T-helper 22 cell (primary cell): Measurements from ENCODE around the gene CCDC169.

Experiments used
- DNase-seq: peaks from one replicate; pipeline ENCODE4 v3.0.0-alpha.2; 2020; ENCODE audit warnings: low read depth

The CCDC169 gene

DNA sequence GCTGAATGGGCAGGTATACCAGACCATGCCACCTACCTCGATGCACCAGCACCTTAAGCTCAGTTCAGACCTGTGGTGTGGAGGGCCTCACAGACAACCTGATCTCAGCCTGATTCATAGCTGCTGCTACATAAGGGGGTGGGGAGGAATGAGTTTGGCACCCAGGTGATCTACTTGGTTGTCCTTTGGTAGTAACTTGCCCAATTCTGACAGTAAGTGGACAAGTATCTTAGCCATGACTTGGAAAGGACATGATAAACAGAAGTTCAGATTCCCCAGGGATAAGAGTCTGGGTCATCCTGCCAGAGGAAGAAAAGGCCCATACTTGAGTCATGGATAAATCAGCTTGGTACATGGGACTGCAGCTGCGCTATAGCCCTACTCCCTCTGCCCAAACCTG is 54.9 kb downstream of the CCDC169 start:
- DNase-seq, result no peak

GRCh38 chr13:36231236-36231635 is 66.4 kb downstream of the CCDC169 start:
- DNase-seq, result no peak

GRCh38 chr13:36224730-36225129 is 72.9 kb downstream of the CCDC169 start:
- DNase-seq, result no peak

DNA sequence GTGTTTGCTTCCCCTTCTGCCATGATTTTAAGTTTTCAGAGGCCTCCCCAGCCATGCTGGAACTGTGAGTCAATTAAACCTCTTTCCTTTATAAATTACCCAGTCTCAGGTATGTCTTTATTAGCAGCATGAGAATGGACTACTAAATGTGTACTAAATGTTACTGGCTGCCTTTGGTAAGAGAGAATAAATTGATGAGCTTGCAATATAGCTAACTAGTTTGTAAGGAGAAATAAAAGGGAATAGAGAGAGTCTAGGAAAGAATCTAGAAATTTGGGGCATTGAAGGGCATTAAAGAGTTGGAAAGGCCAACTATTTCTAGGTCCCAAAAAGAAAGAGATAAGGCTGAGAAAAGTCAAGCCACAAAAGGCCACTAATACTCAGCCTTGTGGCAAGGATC is 77.7 kb downstream of the CCDC169 start:
- no peak for DNase-seq

- no peak for DNase-seq
Observed at GRCh38 chr13:36217456-36217855, 80.2 kb downstream of the CCDC169 start.

- DNase-seq, result no peak
Observed at GRCh38 chr13:36214163-36214921, 83.3 kb downstream of the CCDC169 start, which contains the start of gene SOHLH2. TSS of gene SOHLH2 (minus strand) at chr13:36214556. CDS start at chr13:36214526, 30 bp downstream.

DNA sequence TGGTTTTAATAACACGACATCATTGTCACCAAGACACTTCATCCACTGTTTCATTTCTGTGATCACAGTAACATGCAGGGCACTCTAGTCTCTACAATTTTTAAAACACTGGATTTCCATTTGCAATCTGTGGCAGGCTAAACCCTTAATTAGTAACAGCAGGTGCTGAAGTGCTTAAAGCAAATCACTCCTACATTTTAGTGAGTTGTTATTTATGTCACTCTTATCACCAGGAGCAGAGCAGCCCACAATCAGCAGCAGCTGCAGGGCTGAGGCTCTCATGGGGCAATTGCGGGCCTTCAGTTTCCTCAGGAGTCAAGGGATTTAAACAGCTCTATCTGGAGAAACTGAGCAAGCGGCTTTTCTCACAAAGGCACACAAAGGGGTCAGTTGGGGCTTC is 84.8 kb downstream of the CCDC169 start:
- no peak for DNase-seq

DNA sequence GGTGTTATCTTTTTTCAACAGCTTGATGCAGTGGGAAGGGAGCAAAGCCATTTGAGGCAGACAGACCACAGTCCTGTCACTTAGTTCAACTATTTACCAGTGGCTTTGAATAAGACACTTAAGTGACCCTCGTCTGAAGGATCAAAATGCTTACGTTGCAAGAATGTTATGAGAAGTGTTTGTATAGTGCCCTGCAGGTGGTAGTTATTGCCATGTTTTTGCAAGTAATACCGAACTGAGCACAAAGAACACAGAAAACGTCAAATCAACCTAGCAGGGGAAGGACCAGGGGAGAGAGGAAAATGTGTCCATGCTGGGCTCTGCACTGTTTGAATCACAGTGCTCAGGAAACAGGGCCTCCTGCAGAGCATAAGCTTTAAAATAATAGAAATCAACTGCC is 86.0 kb downstream of the CCDC169 start:
- no peak for DNase-seq

DNA sequence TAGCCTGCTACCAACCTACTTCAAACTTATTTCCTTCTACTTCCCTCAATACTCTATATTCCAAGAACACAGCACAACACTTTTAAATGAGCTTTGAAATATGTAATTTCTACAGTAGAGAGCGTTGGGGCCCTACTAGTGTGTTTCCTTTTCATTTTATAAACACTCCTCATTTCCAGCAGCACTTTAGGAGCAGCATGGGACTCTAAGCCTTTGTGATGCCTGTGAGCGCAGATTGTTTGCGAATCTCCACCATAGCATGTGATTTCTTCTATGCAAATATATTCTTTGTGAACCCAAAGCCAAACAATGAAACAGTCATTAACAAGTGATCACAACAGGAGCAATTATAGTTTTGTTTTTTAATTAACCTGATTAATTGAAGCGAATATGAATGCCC is 86.9 kb downstream of the CCDC169 start:
- no peak for DNase-seq

- no peak for DNase-seq
Observed at GRCh38 chr13:36207672-36208071, 89.9 kb downstream of the CCDC169 start.

- no peak for DNase-seq
Observed at GRCh38 chr13:36193151-36193855, 104.3 kb downstream of the CCDC169 start.

DNA sequence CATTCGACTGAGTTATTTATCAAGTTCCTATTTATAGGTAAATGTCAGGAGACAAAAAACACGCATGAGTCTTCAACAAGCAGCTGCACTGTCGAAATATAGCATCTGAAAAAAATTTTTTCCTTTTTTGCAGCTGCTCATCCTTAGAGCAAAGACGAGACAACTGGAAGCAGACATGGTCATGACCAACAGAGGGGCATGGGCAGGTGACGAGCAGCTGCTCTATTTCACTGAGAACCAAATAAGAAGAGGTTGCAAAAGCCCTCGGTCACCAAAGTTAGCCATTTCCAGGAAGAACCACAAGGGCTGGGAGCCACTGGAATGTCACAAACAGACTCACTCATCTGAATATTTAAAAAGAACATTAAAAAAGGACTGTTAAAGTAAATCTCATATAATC is 105.4 kb downstream of the CCDC169 start:
- no peak for DNase-seq

- no peak for DNase-seq
Observed at GRCh38 chr13:36190771-36191170, 106.8 kb downstream of the CCDC169 start.

GRCh38 chr13:36188441-36188840 is 109.2 kb downstream of the CCDC169 start:
- DNase-seq, result no peak

GRCh38 chr13:36183901-36184300 is 113.7 kb downstream of the CCDC169 start:
- DNase-seq, result no peak
